ENCODE measurements around the gene AURKB. TPM values are rescaled to one million over a fixed set of nuclear protein-coding genes. Genes with fewer than 3 reads are reported as not detected.
A peak's percentile ranks its signal among the peaks of the same experiment; 100 is the strongest.

The AURKB gene
- total RNA-seq, 1 donor from 2014 or later = 2.2 TPM

- intact Hi-C loops (cut with DNase I) = no loop called here
- peak overlapping the region; percentile 97 for H3K4me3 ChIP-seq
- no peak for TF ChIP-seq CTCF (IDR thresholded peaks at IDR 0.05)
- DNase-seq (no peak), ATAC-seq (no peak)
- H3K27me3 ChIP-seq (ENCODE audit: low read depth) = no peaks in the 10 kb centered on the region
- no peaks in the 10 kb centered on the region for H3K36me3 ChIP-seq
- peak overlapping the region; percentile 98 for H3K27ac ChIP-seq
- no peaks in the 10 kb centered on the region for H3K9me3 ChIP-seq
- H3K4me1 ChIP-seq = peaks cover 59% of the 10 kb centered on the region
Observed at GRCh38 chr17:8188263-8188839, 22.0 kb downstream of the AURKB start.

GRCh38 chr17:8187517-8188262 lies 22.7 kb downstream of the AURKB start:
- peak; percentile 69 to 71 for ATAC-seq
- Histone ChIP-seq H3K27me3 (ENCODE audit: low read depth) (no peaks in the 10 kb centered on the region), H3K36me3 (no peaks in the 10 kb centered on the region), H3K9me3 (no peaks in the 10 kb centered on the region), H3K4me1 (peaks cover 52% of the 10 kb centered on the region), H3K27ac (peak overlapping the region; percentile 98), H3K4me3 (peak overlapping the region; percentile 97)
- TF ChIP-seq CTCF (IDR thresholded peaks at IDR 0.05) = peak; percentile 6
- intact Hi-C loops (cut with DNase I) = no loop called here
- peak; percentile 87 for DNase-seq

- intact Hi-C loops (cut with DNase I) = no loop called here
- DNase-seq (peak; percentile 91), ATAC-seq (peak; percentile 76 to 78)
- Histone ChIP-seq H3K27me3 (ENCODE audit: low read depth) (no peaks in the 10 kb centered on the region), H3K27ac (peak overlapping the region; percentile 98), H3K9me3 (no peaks in the 10 kb centered on the region), H3K4me1 (peaks cover 45% of the 10 kb centered on the region), H3K36me3 (no peaks in the 10 kb centered on the region), H3K4me3 (peak overlapping the region; percentile 97)
- peak; percentile 30 for TF ChIP-seq CTCF (IDR thresholded peaks at IDR 0.05)
Observed at GRCh38 chr17:8186787-8187516, 23.4 kb downstream of the AURKB start.

GRCh38 chr17:8186446-8186786 lies 24.0 kb downstream of the AURKB start:
- H3K4me3 ChIP-seq = peak overlapping the region; percentile 97
- H3K9me3 ChIP-seq = no peaks in the 10 kb centered on the region
- peaks cover 40% of the 10 kb centered on the region for H3K4me1 ChIP-seq
- peak overlapping the region; percentile 98 for H3K27ac ChIP-seq
- H3K36me3 ChIP-seq = no peaks in the 10 kb centered on the region
- no peak for DNase-seq
- no peaks in the 10 kb centered on the region for H3K27me3 ChIP-seq (ENCODE audit: low read depth)
- no peak for ATAC-seq
- intact Hi-C loops (cut with DNase I) = no loop called here
- TF ChIP-seq CTCF (IDR thresholded peaks at IDR 0.05) = no peak

GRCh38 chr17:8185582-8186445 lies 24.6 kb downstream of the AURKB start:
- no peaks in the 10 kb centered on the region for H3K9me3 ChIP-seq
- H3K4me3 ChIP-seq = peak overlapping the region; percentile 97
- peak overlapping the region; percentile 98 for H3K27ac ChIP-seq
- no peaks in the 10 kb centered on the region for H3K36me3 ChIP-seq
- H3K27me3 ChIP-seq (ENCODE audit: low read depth) = no peaks in the 10 kb centered on the region
- intact Hi-C loops (cut with DNase I) = no loop called here
- ATAC-seq (peak; percentile 51 to 66), DNase-seq (peak; percentile 88)
- peaks cover 34% of the 10 kb centered on the region for H3K4me1 ChIP-seq
- TF ChIP-seq CTCF (IDR thresholded peaks at IDR 0.05) = no peak

Data from lower lobe of right lung (tissue), 2 donors.